IMR-90 (cell line): Measurements from ENCODE around the gene DENND5A. TPM values are rescaled to one million over a fixed set of nuclear protein-coding genes. Genes with fewer than 3 reads are reported as not detected.

Source experiments
- ATAC-seq: fragments of 200-7000 bp; cut with Tn5 transposase; 2 replicates; pipeline ENCODE4 v1.9.1; 2020; ENCODE audit warnings: low read depth, mild to moderate bottlenecking, moderate library complexity
- BruUV-seq: library from RNA; stranded (reverse); fragments of 400-500 nt; replicated peaks from 2 replicates; lab custom pipeline; 2021; lab: Mats Ljungman, UMichigan
- CTCF ChIA-PET: fragments of 300-600 bp; formaldehyde crosslinking; extraction: SDS; loops from one replicate; lab custom pipeline; 2021; ENCODE audit warnings: antibody characterized with exemption; lab: Yijun Ruan, JAX
- POLR2A ChIA-PET: fragments of 300-600 bp; sonication (Branson Sonifier 250); formaldehyde crosslinking; loops from one replicate; lab custom pipeline; 2022; ENCODE audit warnings: antibody characterized with exemption; ENCODE audit not compliant: unreplicated experiment; lab: Charles Lee
- DNase-seq: peaks from one replicate; pipeline ENCODE4 v3.0.0; 2013
- H2AFZ ChIP-seq: replicated peaks from 2 replicates; pipeline ENCODE3; 2013; ENCODE audit warnings: low read length, mild to moderate bottlenecking; ENCODE audit not compliant: poor library complexity
- H2AK5ac ChIP-seq: 2 replicates; pipeline ENCODE4 v1.6.1; 2013; ENCODE audit warnings: low read depth, low read length, inconsistent platforms
- H2AK9ac ChIP-seq: replicated peaks from 2 replicates; pipeline ENCODE3; 2013; ENCODE audit warnings: mild to moderate bottlenecking, low read depth, low read length, moderate library complexity; ENCODE audit not compliant: poor library complexity
- H2BK120ac ChIP-seq: 2 replicates; pipeline ENCODE4 v1.6.1; 2013; ENCODE audit warnings: low read depth, low read length, inconsistent platforms
- H2BK15ac ChIP-seq: 3 replicates; pipeline ENCODE4 v1.6.1; 2013; ENCODE audit warnings: low read depth, low read length, inconsistent platforms
- H2BK20ac ChIP-seq: 2 replicates; pipeline ENCODE4 v1.6.1; 2013; ENCODE audit warnings: low read depth, mild to moderate bottlenecking, inconsistent platforms, low read length, moderate library complexity
- H2BK5ac ChIP-seq: 2 replicates; pipeline ENCODE4 v1.6.1; 2013; ENCODE audit warnings: mild to moderate bottlenecking, low read depth, low read length, inconsistent platforms; ENCODE audit not compliant: poor library complexity, severe bottlenecking
- H3K14ac ChIP-seq: replicated peaks from 2 replicates; pipeline ENCODE4 v1.6.1; 2013; ENCODE audit warnings: low read depth, low read length, inconsistent platforms
- H3K18ac ChIP-seq: 2 replicates; pipeline ENCODE4 v1.6.1; 2013; ENCODE audit warnings: low read depth, low read length, control low read depth
- H3K23ac ChIP-seq: 2 replicates; pipeline ENCODE4 v1.6.1; 2013; ENCODE audit warnings: low read depth, low read length, inconsistent platforms
- H3K27ac ChIP-seq: 2 replicates; pipeline ENCODE4 v1.5.1; 2013; ENCODE audit warnings: mild to moderate bottlenecking, control low read depth, low read length; ENCODE audit not compliant: insufficient read depth
- H3K27me3 ChIP-seq: 2 replicates; pipeline ENCODE4 v1.6.1; 2013; ENCODE audit warnings: low read length; ENCODE audit not compliant: control insufficient read depth, insufficient read depth
- H3K36me3 ChIP-seq: 2 replicates; pipeline ENCODE4 v1.6.1; 2013; ENCODE audit warnings: low read length, mixed read lengths; ENCODE audit not compliant: control insufficient read depth, insufficient read depth
- H3K4ac ChIP-seq: 2 replicates; pipeline ENCODE4 v1.6.1; 2013; ENCODE audit warnings: low read depth, low read length, inconsistent platforms
- H3K4me1 ChIP-seq: 2 replicates; pipeline ENCODE4 v1.6.1; 2013; ENCODE audit warnings: low read length, mixed read lengths; ENCODE audit not compliant: control insufficient read depth, insufficient read depth
- H3K4me2 ChIP-seq: 2 replicates; pipeline ENCODE4 v1.6.1; 2013; ENCODE audit warnings: low read depth, mild to moderate bottlenecking, control low read depth, low read length, moderate library complexity
- H3K4me3 ChIP-seq: 2 replicates; pipeline ENCODE4 v1.5.1; 2013; ENCODE audit warnings: low read depth, mild to moderate bottlenecking, control low read depth, low read length, moderate library complexity; ENCODE audit not compliant: insufficient read depth
- H3K56ac ChIP-seq: 2 replicates; pipeline ENCODE4 v1.6.1; 2013; ENCODE audit warnings: low read length, inconsistent platforms; ENCODE audit not compliant: insufficient read depth; ENCODE audit errors: extremely low read depth
- H3K79me1 ChIP-seq, 2 experiments: 2 replicates each; pipeline ENCODE4 v1.6.1; 2013; ENCODE audit warnings: low read length in 2 of 2, inconsistent platforms in 1 of 2, low read depth in 1 of 2
- H3K9ac ChIP-seq: 2 replicates; pipeline ENCODE4 v1.6.1; 2013; ENCODE audit warnings: low read depth, low read length, control low read depth
- H3K9me1 ChIP-seq: 2 replicates; pipeline ENCODE4 v1.6.1; 2013; ENCODE audit warnings: low read length, inconsistent platforms; ENCODE audit not compliant: insufficient read depth
- H3K9me3 ChIP-seq: 2 replicates; pipeline ENCODE4 v1.6.1; 2013; ENCODE audit warnings: low read length; ENCODE audit not compliant: control insufficient read depth, insufficient read depth
- H4K20me1 ChIP-seq: 2 replicates; pipeline ENCODE4 v1.6.1; 2013; ENCODE audit warnings: low read length, inconsistent platforms; ENCODE audit not compliant: insufficient read depth
- H4K5ac ChIP-seq: 2 replicates; pipeline ENCODE4 v1.6.1; 2013; ENCODE audit warnings: mild to moderate bottlenecking, low read depth, low read length, control low read depth
- H4K8ac ChIP-seq, 2 experiments: 2 replicates each; pipeline ENCODE4 v1.6.1; 2013; ENCODE audit warnings: low read depth in 2 of 2, low read length in 2 of 2, control low read depth in 1 of 2, inconsistent platforms in 1 of 2
- H4K91ac ChIP-seq: 2 replicates; pipeline ENCODE4 v1.6.1; 2013; ENCODE audit warnings: low read depth, low read length, inconsistent platforms; ENCODE audit not compliant: insufficient read depth
- POLR2A ChIP-seq: IDR thresholded peaks from 2 replicates; pipeline ENCODE4 v1.6.1; 2012; ENCODE audit warnings: mild to moderate bottlenecking, low read depth, low read length
- WGBS, 2 experiments: methylation state at CpG; one replicate each; pipeline versions ENCODE4 v1.1.5 to v1.1.7; 2013; ENCODE audit warnings: missing lambda C conversion rate in 2 of 2; ENCODE audit not compliant: insufficient read length in 1 of 2; ENCODE audit errors: extremely low coverage in 2 of 2; 5-methylcytosine and 5-hydroxymethylcytosine counted together
- dilution Hi-C: fragments of 300-500 bp; cut with HindIII; formaldehyde crosslinking; loops from one replicate; pipeline ENCODE4 v1.14.3; 2018; ENCODE audit warnings: low sequenced_read_pairs; ENCODE audit not compliant: unreplicated experiment
- in situ Hi-C: fragments of 300-500 bp; cut with MboI; formaldehyde crosslinking; loops from 3 replicates; pipeline ENCODE4 v1.14.3; 2019; ENCODE audit warnings: low sequenced_read_pairs, inconsistent platforms, mixed read lengths
- intact Hi-C: fragments of 100-400 bp; cut with micrococcal nuclease; formaldehyde crosslinking; loops from 2 replicates; pipeline ENCODE4 v1.10.0; 2022
- polyA plus RNA-seq, 3 experiments: library from polyadenylated mRNA; depleted of rRNA; stranded (reverse); fragments of >200 nt; gene quantifications; 2 replicates each; pipeline ENCODE4 v1.2.3, GENCODE V29; 2012; ENCODE audit warnings: low replicate concordance in 1 of 3
- total RNA-seq: library from RNA; depleted of rRNA; stranded (reverse); fragments of >200 nt; gene quantifications from 2 replicates; pipeline ENCODE4 v1.2.3, GENCODE V29; 2012

The DENND5A gene
- total and polyA plus RNA-seq, 2 of the 4 experiments (the other 2 are of a cell fraction), result 179 to 192 TPM

DNA sequence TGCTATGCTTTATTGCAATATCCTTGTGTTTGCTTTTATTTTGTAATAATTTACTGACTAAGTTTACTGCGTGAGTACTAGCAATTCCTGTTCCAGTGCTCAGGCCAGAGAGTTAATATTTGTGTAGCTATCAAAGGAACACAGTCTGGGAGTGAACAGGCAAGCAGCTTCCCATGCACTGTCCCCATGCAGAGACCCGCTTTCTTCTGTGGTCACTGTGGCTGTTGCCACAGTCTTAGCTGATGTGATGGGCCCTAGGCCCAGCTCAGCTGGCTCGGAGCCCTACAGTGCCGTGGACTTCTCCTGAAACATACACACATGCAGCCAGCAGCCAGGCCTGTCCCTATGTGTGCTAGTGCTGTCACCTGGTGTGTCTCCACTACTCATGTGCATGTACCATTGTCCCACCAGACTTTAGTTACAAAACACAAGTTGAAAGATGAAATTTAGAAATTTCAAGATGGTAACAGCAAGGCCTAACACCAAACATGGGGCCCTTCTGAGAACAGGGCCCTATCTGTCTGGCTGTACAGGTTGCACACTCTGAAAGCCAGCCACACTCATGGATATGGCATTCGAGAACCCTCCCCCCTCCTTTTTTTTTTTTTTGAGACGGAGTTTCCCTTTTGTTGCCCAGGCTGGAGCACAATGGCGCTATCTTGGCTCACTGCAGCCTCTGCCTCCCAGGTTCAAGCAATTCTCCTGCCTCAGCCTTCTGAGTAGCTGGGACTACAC lies 161.4 kb downstream of the DENND5A start:
- Histone ChIP-seq H3K56ac (no peak overlapping the region), H3K9ac (no peak overlapping the region), H3K9me1 (peaks cover 2% of the 10 kb centered on the region; the same call in 1 of the 2 replicates), H2BK120ac (no peak overlapping the region), H3K23ac (no peak overlapping the region), H2BK15ac (no peak overlapping the region), H3K18ac (no peak overlapping the region), H3K27ac (no peak overlapping the region), H2AK9ac (no peak overlapping the region), H3K4ac (no peak overlapping the region), H3K4me1 (no peaks in the 10 kb centered on the region), H4K8ac (no peak overlapping the region), H4K5ac (no peak overlapping the region), H2AK5ac (no peak overlapping the region), H3K4me3 (no peak overlapping the region), H3K4me2 (no peak overlapping the region), H3K14ac (no peak overlapping the region), H2BK5ac (no peak overlapping the region), H3K36me3 (no peaks in the 10 kb centered on the region), H4K91ac (no peak overlapping the region), H3K9me3 (no peaks in the 10 kb centered on the region), H3K79me1 (no peaks in the 10 kb centered on the region), H4K20me1 (no peaks in the 10 kb centered on the region), H3K27me3 (no peaks in the 10 kb centered on the region), H2AFZ (no peak overlapping the region), H2BK20ac (no peak overlapping the region)
- no peak for DNase-seq
- ChIA-PET CTCF (no interaction called here), POLR2A (no interaction called here)
- no TSS peak for BruUV-seq
- dilution Hi-C loops, result no loop called here
- ATAC-seq, result no peak
- WGBS, 2 experiments, result 72% methylated on average over 3 of the region's 7 CpGs; no CpG with 5 or more reads in 1 of the 2 experiments
- no peak for TF ChIP-seq POLR2A
- in situ Hi-C loops, result loop anchor here (25.0 kb wide), 1 partner anchor 866 kb away; no protein-coding TSS in a partner anchor
- intact Hi-C loops, result no loop called here
